Germinal center (tissue), 1 donor: ENCODE results near the gene ARHGAP8.

Experiments
- DNase-seq: peaks from one replicate; pipeline ENCODE4 v3.0.0; 2012; ENCODE audit warnings: mixed read lengths, low spot score

ARHGAP8 gene

DNA sequence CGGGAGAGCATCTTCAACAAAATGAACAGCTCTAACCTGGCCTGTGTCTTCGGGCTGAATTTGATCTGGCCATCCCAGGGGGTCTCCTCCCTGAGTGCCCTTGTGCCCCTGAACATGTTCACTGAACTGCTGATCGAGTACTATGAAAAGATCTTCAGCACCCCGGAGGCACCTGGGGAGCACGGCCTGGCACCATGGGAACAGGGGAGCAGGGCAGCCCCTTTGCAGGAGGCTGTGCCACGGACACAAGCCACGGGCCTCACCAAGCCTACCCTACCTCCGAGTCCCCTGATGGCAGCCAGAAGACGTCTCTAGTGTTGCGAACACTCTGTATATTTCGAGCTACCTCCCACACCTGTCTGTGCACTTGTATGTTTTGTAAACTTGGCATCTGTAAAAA lies 109.9 kb downstream of the ARHGAP8 start:
- DNase-seq: no peak

DNA sequence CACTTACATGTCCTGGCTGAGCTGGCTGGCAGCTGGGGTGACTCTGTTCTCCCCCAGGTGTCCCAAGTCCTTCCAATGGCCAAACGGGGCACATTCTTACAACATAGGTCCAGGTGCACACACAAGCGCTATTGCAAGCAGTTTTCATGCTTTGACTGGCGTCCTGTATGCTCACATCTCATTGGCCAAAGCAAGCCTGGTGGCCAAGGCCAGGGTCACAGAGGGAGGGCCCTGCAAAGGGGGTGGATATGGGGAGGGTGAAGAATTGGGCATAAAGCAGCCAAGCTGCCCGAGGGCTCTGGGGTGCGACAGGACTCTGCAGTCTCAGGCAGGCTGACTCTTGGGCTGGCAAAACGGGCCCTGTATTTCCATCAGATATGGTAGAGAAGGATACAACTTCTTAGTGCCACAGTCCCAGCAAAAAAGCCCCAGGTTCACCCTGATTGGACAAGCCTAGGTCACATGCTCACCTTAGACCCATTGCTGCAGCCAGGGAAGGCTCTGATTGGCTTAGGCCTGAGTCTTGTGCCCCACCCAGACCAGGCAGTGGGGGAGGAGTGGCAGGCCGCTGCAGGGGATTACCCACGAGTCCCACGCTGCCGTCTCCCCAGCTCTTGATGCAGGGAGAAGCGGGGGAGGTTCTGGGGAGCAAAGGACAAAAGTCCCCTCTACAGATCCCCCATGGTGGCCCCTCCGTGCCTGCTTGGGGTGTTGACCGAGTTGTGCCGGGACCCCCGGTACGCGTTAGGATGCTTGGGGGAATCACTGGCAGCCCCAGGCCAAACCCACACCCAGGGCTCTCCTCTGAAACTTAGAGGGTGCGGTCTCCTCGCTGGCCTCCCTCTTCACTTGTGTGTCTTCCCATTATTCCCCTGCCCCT lies 110.8 kb downstream of the ARHGAP8 start:
- no peak for DNase-seq

GRCh38 chr22:44865193-44866057 lies 113.0 kb downstream of the ARHGAP8 start:
- no peak for DNase-seq

GRCh38 chr22:44869196-44869595 lies 116.8 kb downstream of the ARHGAP8 start:
- DNase-seq: no peak

DNA sequence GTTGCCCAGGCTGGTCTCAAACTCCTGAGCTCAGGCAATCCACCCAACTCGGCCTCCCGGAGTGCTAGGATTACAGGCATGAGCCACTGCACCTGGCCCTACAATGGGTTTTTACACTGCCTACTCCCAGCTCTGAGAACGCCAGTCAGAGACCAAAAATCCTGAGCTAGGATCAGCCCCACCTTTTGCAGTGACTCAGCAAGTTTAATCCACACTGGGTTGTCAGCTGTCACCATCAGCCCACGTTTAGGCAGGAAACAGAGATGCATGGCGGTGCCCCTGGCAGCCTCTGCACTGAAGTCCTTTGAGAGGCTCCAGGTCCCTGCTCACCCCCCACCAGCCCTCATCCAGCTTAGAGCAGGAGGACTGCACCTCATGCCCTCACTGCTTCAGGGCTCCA lies 117.6 kb downstream of the ARHGAP8 start:
- no peak for DNase-seq

- no peak for DNase-seq
Observed at GRCh38 chr22:44871782-44872181, 119.4 kb downstream of the ARHGAP8 start.

DNA sequence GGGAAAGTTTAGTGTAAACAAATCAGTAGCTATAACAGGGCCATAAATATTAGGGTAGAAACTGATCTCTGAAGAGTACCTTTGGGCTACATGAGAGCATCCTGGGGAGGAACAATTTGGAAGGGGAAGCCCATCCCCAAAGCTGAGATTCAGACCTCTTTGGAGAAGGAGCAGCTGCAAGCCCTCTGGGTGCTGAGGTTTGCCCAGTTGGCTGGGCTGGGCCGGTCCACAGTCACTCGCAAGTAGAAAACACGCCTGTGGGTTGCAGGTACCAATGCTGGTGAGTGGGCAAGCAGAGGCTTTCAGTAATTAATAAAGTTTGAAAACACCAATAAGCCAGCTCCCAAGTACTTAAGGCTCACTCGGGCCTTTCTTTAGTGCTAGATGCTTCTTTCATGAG lies 124.5 kb downstream of the ARHGAP8 start:
- no peak for DNase-seq

GRCh38 chr22:44878483-44879300 lies 126.3 kb downstream of the ARHGAP8 start:
- no peak for DNase-seq

GRCh38 chr22:44879301-44879680 lies 126.9 kb downstream of the ARHGAP8 start:
- DNase-seq: no peak

DNA sequence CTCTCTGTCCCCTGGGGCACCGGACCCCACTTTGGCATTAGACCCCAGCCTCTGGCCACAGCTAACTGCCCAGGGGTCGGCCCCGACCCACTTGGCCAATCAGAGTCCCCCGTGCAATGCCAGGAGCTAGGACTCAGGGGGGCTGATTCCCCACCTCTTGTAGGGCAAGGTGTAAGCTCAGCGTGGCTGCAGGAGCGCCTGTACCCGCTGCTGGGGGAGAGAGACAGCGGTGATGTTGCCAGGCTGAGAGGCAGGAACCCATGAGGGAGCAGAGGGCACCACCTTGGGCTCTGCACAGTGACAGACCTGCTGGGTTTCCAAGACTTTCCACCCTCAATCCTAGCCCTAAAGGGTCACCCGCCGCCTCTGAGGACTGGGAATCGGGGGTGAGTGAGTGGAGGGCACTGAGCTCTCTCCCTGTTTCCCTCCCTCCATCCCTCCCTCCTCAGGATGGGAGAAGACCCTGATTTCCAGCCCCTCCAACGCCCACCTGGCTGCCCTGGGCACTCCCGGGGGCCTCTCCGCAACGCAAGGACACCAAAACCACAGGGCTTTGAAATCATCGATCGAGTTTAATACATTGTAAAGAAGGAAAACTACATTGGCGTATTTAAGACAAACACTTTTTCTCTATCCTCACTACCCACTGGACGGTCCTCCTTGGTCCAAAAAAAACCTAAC lies 128.4 kb downstream of the ARHGAP8 start:
- no peak for DNase-seq

DNA sequence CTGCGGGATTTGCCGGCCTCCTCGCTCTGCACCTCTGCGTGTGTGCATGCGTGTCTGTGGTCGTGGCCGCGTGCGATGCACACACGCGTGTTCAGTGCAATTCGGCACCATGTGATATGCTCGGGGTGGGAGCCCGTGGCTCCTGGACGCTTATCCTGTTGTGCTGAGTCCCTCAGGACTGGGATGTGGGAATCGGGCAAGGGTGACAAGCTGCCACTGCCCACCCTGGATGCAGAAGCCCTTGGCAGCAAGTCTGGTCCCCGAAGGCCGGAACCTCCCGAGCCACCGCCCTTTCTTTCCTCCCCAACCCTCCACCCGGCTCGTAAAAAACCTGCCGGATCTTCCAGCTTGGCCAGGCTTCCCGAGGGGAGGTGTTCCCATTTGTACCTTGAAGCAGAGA lies 129.2 kb downstream of the ARHGAP8 start:
- DNase-seq: no peak

- no peak for DNase-seq
Observed at GRCh38 chr22:44882226-44882905, 130.0 kb downstream of the ARHGAP8 start.

DNA sequence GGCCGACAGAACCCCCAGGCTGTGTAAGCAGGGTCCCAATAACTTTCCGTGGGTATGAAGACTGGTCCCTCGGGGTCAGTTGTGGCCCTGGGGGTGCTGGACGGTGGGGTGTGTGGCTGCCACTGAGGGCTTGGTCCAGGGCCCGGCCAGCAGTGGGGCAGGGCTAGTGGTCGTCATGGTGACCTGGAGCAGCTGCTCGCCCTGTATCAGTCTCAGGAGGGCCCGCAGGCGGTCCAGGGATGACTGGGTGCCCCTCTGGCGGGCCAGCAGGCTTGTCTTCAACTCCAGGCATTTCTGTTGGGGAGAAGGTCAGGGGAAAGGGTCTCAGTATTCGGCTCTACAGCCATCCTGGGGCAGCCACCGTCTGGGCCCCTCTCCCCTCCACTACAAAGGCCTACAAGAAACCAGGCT lies 130.6 kb downstream of the ARHGAP8 start:
- no peak for DNase-seq

DNA sequence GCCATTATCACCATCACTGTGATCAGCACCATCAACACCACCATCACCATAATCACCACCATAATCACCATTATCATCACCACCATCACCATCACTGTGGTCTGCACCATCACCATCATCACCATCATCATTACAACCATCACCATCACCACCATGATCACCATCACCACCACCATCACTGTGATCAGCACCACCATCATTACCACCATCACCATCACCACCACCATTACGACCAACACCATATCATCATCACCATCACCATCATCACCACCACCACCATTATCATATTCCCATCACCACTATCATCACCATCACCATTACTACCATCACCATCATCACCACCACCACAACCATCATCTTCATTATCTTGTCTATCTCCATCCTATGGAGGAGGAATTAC lies 132.2 kb downstream of the ARHGAP8 start:
- DNase-seq: no peak

GRCh38 chr22:44884968-44885805 lies 132.8 kb downstream of the ARHGAP8 start:
- DNase-seq: no peak

DNA sequence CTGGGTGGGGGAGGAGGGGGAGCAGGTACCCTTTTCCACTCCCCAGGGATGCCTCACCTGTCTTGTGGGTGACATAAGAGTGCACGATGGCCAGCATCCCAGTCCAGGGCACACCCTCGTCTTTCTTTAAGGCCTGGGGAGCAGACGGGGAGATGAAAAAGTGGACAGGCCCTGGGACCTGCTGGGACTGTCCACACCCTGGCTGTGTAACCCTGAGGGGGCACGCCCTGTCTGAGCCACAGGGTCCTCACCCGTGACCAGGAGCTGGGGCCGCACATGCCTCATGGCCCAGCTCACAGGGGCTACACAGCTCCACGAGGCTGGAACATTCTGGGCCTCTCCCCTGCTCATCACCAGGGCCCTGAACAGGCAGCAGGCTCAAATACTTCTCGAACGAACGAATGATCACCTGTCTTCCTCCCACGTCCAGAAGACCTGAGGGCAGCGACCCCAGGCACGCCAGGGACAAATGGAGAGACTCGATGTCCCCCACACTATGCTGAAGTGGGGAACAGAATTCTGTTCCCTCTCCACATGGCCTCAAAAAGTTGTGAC lies 133.5 kb downstream of the ARHGAP8 start:
- DNase-seq: no peak

GRCh38 chr22:44887941-44888366 lies 135.6 kb downstream of the ARHGAP8 start:
- DNase-seq: no peak

GRCh38 chr22:44888491-44889254 lies 136.3 kb downstream of the ARHGAP8 start:
- DNase-seq: no peak
